Stimulated activated CD8-positive, alpha-beta memory T cell treated with anti-CD3 and anti-CD28 coated beads, Interleukin-7, amount 100 ng/mL, for 1 hour (primary cell): ENCODE data around the gene OXTR.

Experiments used
- DNase-seq, 2 donors: peaks; one replicate each; pipeline ENCODE4 v3.0.0-alpha.2; 2020; ENCODE audit warnings: low read depth in 2 of 2

Gene OXTR

GRCh38 chr3:8767667-8768363, 1.6 kb downstream of the OXTR start:
- DNase-seq = no peak

GRCh38 chr3:8767256-8767666, 2.2 kb downstream of the OXTR start:
- no peak for DNase-seq

- DNase-seq = no peak
Observed at GRCh38 chr3:8766148-8766547, 3.3 kb downstream of the OXTR start.

- DNase-seq = no peak
Observed at GRCh38 chr3:8765528-8765927, 3.9 kb downstream of the OXTR start.

GRCh38 chr3:8764528-8764927, 4.9 kb downstream of the OXTR start:
- no peak for DNase-seq

GRCh38 chr3:8762607-8763377, 6.6 kb downstream of the OXTR start:
- no peak for DNase-seq

- DNase-seq = no peak
Observed at GRCh38 chr3:8761866-8762265, 7.5 kb downstream of the OXTR start.

GRCh38 chr3:8760506-8760905, 8.9 kb downstream of the OXTR start:
- DNase-seq = no peak

- no peak for DNase-seq
Observed at GRCh38 chr3:8760091-8760490, 9.3 kb downstream of the OXTR start.

GRCh38 chr3:8759038-8759707, 10.2 kb downstream of the OXTR start:
- DNase-seq = no peak

GRCh38 chr3:8757551-8758518, 11.6 kb downstream of the OXTR start:
- no peak for DNase-seq

GRCh38 chr3:8756671-8757070, 12.7 kb downstream of the OXTR start:
- DNase-seq = no peak

GRCh38 chr3:8755564-8756237, 13.7 kb downstream of the OXTR start:
- no peak for DNase-seq

GRCh38 chr3:8755097-8755496, 14.3 kb downstream of the OXTR start:
- no peak for DNase-seq

GRCh38 chr3:8752832-8753231, 16.6 kb downstream of the OXTR start:
- no peak for DNase-seq

GRCh38 chr3:8749316-8749715, 20.1 kb downstream of the OXTR start:
- DNase-seq = no peak

- DNase-seq = no peak
Observed at GRCh38 chr3:8746780-8747345, 22.6 kb downstream of the OXTR start.

GRCh38 chr3:8745619-8746370, 23.6 kb downstream of the OXTR start:
- DNase-seq = no peak

GRCh38 chr3:8743911-8744310, 25.5 kb downstream of the OXTR start:
- no peak for DNase-seq

GRCh38 chr3:8743021-8743601, 26.3 kb downstream of the OXTR start:
- DNase-seq = no peak
